Coronary artery (tissue), 2 donors: Measurements from ENCODE around the gene TIAM2.

Experiments
- DNase-seq: peaks from one replicate; pipeline ENCODE4 v3.0.0-alpha.2; 2017; ENCODE audit warnings: low spot score
- H3K27ac ChIP-seq, 2 donors: fragments of 200-600 bp; sonication (generic); one replicate each; pipeline ENCODE4 v1.5.1; 2016 to 2019
- H3K4me3 ChIP-seq: fragments of 200-600 bp; sonication (generic); 2 replicates; pipeline ENCODE4 v1.5.1; 2016; ENCODE audit warnings: mild to moderate bottlenecking, moderate library complexity
- CTCF ChIP-seq: fragments of 200-600 bp; sonication (generic); IDR thresholded peaks from one replicate; pipeline ENCODE4 v1.5.1; 2019; ENCODE audit warnings: antibody characterized with exemption

Gene TIAM2

GRCh38 chr6:154977588-154977987, 17.5 kb upstream of the TIAM2 start:
- Histone ChIP-seq H3K4me3 (no peak overlapping the region), H3K27ac (no peak overlapping the region)
- TF ChIP-seq CTCF = no peak
- DNase-seq = no peak

- DNase-seq = no peak
- no peak overlapping the region for H3K4me3 ChIP-seq
- H3K27ac ChIP-seq = no peak overlapping the region
- TF ChIP-seq CTCF = no peak
Observed at GRCh38 chr6:154980273-154981078, 14.6 kb upstream of the TIAM2 start.

- no peak for TF ChIP-seq CTCF
- no peak for DNase-seq
- H3K4me3 ChIP-seq = no peak overlapping the region
- H3K27ac ChIP-seq = no peak overlapping the region
Observed at GRCh38 chr6:154981079-154981870, 13.8 kb upstream of the TIAM2 start.

GRCh38 chr6:154984146-154984545, 11.0 kb upstream of the TIAM2 start:
- no peak for TF ChIP-seq CTCF

GRCh38 chr6:154986787-154987235, 8.3 kb upstream of the TIAM2 start:
- Histone ChIP-seq H3K4me3 (no peak overlapping the region), H3K27ac (no peak overlapping the region)
- DNase-seq = no peak
- TF ChIP-seq CTCF = no peak

More at GRCh38 chr6:154984146-154984545, 11.0 kb upstream of the TIAM2 start:
- no peak for DNase-seq
- H3K4me3 ChIP-seq = no peak overlapping the region
- no peak overlapping the region for H3K27ac ChIP-seq

- Histone ChIP-seq H3K27ac (no peak overlapping the region), H3K4me3 (no peak overlapping the region)
- no peak for TF ChIP-seq CTCF
- no peak for DNase-seq
Observed at GRCh38 chr6:154989448-154989847, 5.7 kb upstream of the TIAM2 start.
